Right lung (tissue), 10 donors: ENCODE measurements around the gene OXSR1. TPM values are rescaled to one million over a fixed set of nuclear protein-coding genes. Genes with fewer than 3 reads are reported as not detected.

ENCODE experiments used
- DNase-seq, 2 donors: peaks; one replicate each; pipeline ENCODE4 v3.0.0-alpha.2; 2013
- long read RNA-seq, 8 donors: transcript quantifications; one replicate each; lab custom pipeline, GENCODE V29; 2026
- polyA plus RNA-seq, 5 donors: library from polyadenylated mRNA; unstranded; fragments of 120-200 nt; gene quantifications; one replicate each; pipeline versions ENCODE4 v1.2.1 to v1.2.3, GENCODE V29; 2013; ENCODE audit warnings: inconsistent platforms in 1 of 5, low replicate concordance in 1 of 5; ENCODE audit not compliant: insufficient read length in 5 of 5, insufficient read depth in 1 of 5

Gene OXSR1
- 10 to 100 TPM; 35.9 to 56.0 (median 44.9) TPM for polyA plus RNA-seq
- long read RNA-seq, donor 1, full-length matches to known transcripts = 2 of 2 reads
- long read RNA-seq, donor 1, partial matches to known transcripts = 0 of 2 reads
- long read RNA-seq, donor 1, other reads (novel, unspliced or antisense) = 0 of 2 reads
- long read RNA-seq, donor 2, full-length matches to known transcripts = 1 of 1 reads
- long read RNA-seq, donor 2, partial matches to known transcripts = 0 of 1 reads
- long read RNA-seq, donor 2, other reads (novel, unspliced or antisense) = 0 of 1 reads
- long read RNA-seq, donor 3, full-length matches to known transcripts = 2 of 72 reads
- long read RNA-seq, donor 3, partial matches to known transcripts = 70 of 72 reads
- long read RNA-seq, donor 3, other reads (novel, unspliced or antisense) = 0 of 72 reads
- long read RNA-seq, donor 4, full-length matches to known transcripts = 2 of 13 reads
- long read RNA-seq, donor 4, partial matches to known transcripts = 11 of 13 reads
- long read RNA-seq, donor 4, other reads (novel, unspliced or antisense) = 0 of 13 reads
- long read RNA-seq, donor 5, full-length matches to known transcripts = 3 of 8 reads
- long read RNA-seq, donor 5, partial matches to known transcripts = 5 of 8 reads
- long read RNA-seq, donor 5, other reads (novel, unspliced or antisense) = 0 of 8 reads
- long read RNA-seq, donor 6, full-length matches to known transcripts = 3 of 11 reads
- long read RNA-seq, donor 6, partial matches to known transcripts = 8 of 11 reads
- long read RNA-seq, donor 6, other reads (novel, unspliced or antisense) = 0 of 11 reads
- long read RNA-seq, donor 7, full-length matches to known transcripts = 2 of 21 reads
- long read RNA-seq, donor 7, partial matches to known transcripts = 19 of 21 reads
- long read RNA-seq, donor 7, other reads (novel, unspliced or antisense) = 0 of 21 reads
- long read RNA-seq, donor 8, full-length matches to known transcripts = 1 of 19 reads
- long read RNA-seq, donor 8, partial matches to known transcripts = 18 of 19 reads
- long read RNA-seq, donor 8, other reads (novel, unspliced or antisense) = 0 of 19 reads

- peak; percentile 99 for DNase-seq
These were observed at the start of gene OXSR1 for GRCh38 chr3:38164952-38165721. TSS of gene OXSR1 (plus strand) at chr3:38165537. CDS start at chr3:38165877, 340 bp downstream.

GRCh38 chr3:38115645-38116427 is 49.5 kb upstream of the OXSR1 start:
- no peak for DNase-seq

GRCh38 chr3:38116471-38117162 is 48.7 kb upstream of the OXSR1 start:
- no peak for DNase-seq

GRCh38 chr3:38117163-38117716 is 48.1 kb upstream of the OXSR1 start:
- no peak for DNase-seq

- peak in 1 of 2 donors; percentile 32 for DNase-seq
These were observed 47.5 kb upstream of the OXSR1 start for GRCh38 chr3:38117748-38118420.

- DNase-seq = no peak
These were observed 46.7 kb upstream of the OXSR1 start for GRCh38 chr3:38118421-38119247.

GRCh38 chr3:38119248-38119544 is 46.1 kb upstream of the OXSR1 start:
- no peak for DNase-seq

GRCh38 chr3:38119821-38120692 is 45.3 kb upstream of the OXSR1 start:
- no peak for DNase-seq

- DNase-seq = no peak
These were observed 44.5 kb upstream of the OXSR1 start for GRCh38 chr3:38120693-38121450.

- no peak for DNase-seq
These were observed 43.9 kb upstream of the OXSR1 start for GRCh38 chr3:38121451-38121831.

- DNase-seq = no peak
These were observed 43.4 kb upstream of the OXSR1 start for GRCh38 chr3:38121832-38122461.

GRCh38 chr3:38122712-38123290 is 42.5 kb upstream of the OXSR1 start:
- DNase-seq = no peak

GRCh38 chr3:38124324-38125122 is 40.8 kb upstream of the OXSR1 start:
- DNase-seq = no peak

- no peak for DNase-seq
These were observed 39.8 kb upstream of the OXSR1 start for GRCh38 chr3:38125305-38126120.
